Mesenchymal stem cell (in vitro differentiated cells and primary cell): Measurements from ENCODE around the gene JPH2.
A peak's percentile ranks its signal among the peaks of the same experiment; 100 is the strongest.
"Not testable (repeated sequence)": the region's sequence is repeated elsewhere in the genome, so short reads cannot be mapped to it uniquely, and the experiment has no call there.

ENCODE experiments used
- DNase-seq: peaks from one replicate; pipeline ENCODE4 v3.0.0-alpha.2; 2013
- H2AFZ ChIP-seq: one replicate; pipeline ENCODE4 v1.6.1; 2013; ENCODE audit warnings: low read depth, mild to moderate bottlenecking, control low read depth, inconsistent platforms, low read length, moderate library complexity
- H2AK5ac ChIP-seq: 2 replicates; pipeline ENCODE4 v1.6.1; 2013; ENCODE audit warnings: low read length, moderate library complexity, mild to moderate bottlenecking, inconsistent platforms; ENCODE audit not compliant: severe bottlenecking
- H2BK120ac ChIP-seq: one replicate; pipeline ENCODE4 v1.6.1; 2013; ENCODE audit warnings: low read depth, mild to moderate bottlenecking, inconsistent platforms, low read length, moderate library complexity
- H2BK12ac ChIP-seq, 2 experiments: one replicate each; pipeline ENCODE4 v1.6.1; 2013; ENCODE audit warnings: inconsistent platforms in 2 of 2, low read length in 2 of 2, mild to moderate bottlenecking in 2 of 2, moderate library complexity in 2 of 2, control low read depth in 1 of 2
- H2BK15ac ChIP-seq: one replicate; pipeline ENCODE4 v1.6.1; 2013; ENCODE audit warnings: mild to moderate bottlenecking, low read depth, inconsistent platforms; ENCODE audit not compliant: poor library complexity, severe bottlenecking
- H2BK5ac ChIP-seq: 2 replicates; pipeline ENCODE4 v1.6.1; 2013; ENCODE audit warnings: low read depth, mild to moderate bottlenecking, low read length, control low read depth, inconsistent platforms; ENCODE audit not compliant: poor library complexity, severe bottlenecking
- H3K14ac ChIP-seq, 2 experiments: one replicate each; pipeline ENCODE4 v1.6.1; 2013; ENCODE audit warnings: inconsistent platforms in 2 of 2, low read length in 2 of 2, control low read depth in 1 of 2, mild to moderate bottlenecking in 1 of 2, moderate library complexity in 1 of 2
- H3K18ac ChIP-seq, 2 experiments: one replicate each; pipeline ENCODE4 v1.6.1; 2013; ENCODE audit warnings: inconsistent platforms in 2 of 2, low read length in 2 of 2, control low read depth in 1 of 2, low read depth in 1 of 2, mild to moderate bottlenecking in 1 of 2
- H3K23ac ChIP-seq, 2 experiments: one replicate each; pipeline ENCODE4 v1.6.1; 2013; ENCODE audit warnings: inconsistent platforms in 2 of 2, low read length in 2 of 2, mild to moderate bottlenecking in 2 of 2, moderate library complexity in 2 of 2, control low read depth in 1 of 2
- H3K27ac ChIP-seq: 2 replicates; pipeline ENCODE4 v1.5.1; 2013; ENCODE audit warnings: mild to moderate bottlenecking, moderate library complexity, low read length, control low read depth, inconsistent platforms; ENCODE audit not compliant: poor library complexity, severe bottlenecking
- H3K27me3 ChIP-seq, 2 experiments: 2 replicates each; pipeline versions ENCODE4 v1.6.1 to v1.7.0; 2013; ENCODE audit warnings: low read length in 2 of 2, mild to moderate bottlenecking in 2 of 2, moderate library complexity in 2 of 2, control low read depth in 1 of 2, inconsistent platforms in 1 of 2; ENCODE audit not compliant: control insufficient read depth in 1 of 2, insufficient read depth in 1 of 2
- H3K36me3 ChIP-seq, 2 experiments: 2 replicates each; pipeline versions ENCODE4 v1.6.1 to v1.7.0; 2013; ENCODE audit warnings: low read length in 2 of 2, control low read depth in 1 of 2, inconsistent platforms in 1 of 2, low read depth in 1 of 2, mild to moderate bottlenecking in 1 of 2; ENCODE audit not compliant: insufficient read depth in 2 of 2, control insufficient read depth in 1 of 2
- H3K4ac ChIP-seq, 2 experiments: one replicate each; pipeline ENCODE4 v1.6.1; 2013; ENCODE audit warnings: inconsistent platforms in 2 of 2, low read length in 2 of 2, mild to moderate bottlenecking in 2 of 2, moderate library complexity in 2 of 2, control low read depth in 1 of 2, low read depth in 1 of 2
- H3K4me1 ChIP-seq: 2 replicates; pipeline ENCODE4 v1.6.1; 2013; ENCODE audit warnings: low read depth, low read length, control low read depth; ENCODE audit not compliant: control insufficient read depth, insufficient read depth
- H3K4me2 ChIP-seq: 2 replicates; pipeline ENCODE4 v1.6.1; 2013; ENCODE audit warnings: low read length, mild to moderate bottlenecking, inconsistent platforms; ENCODE audit not compliant: poor library complexity, severe bottlenecking
- H3K4me3 ChIP-seq, 2 experiments: 2 replicates each; pipeline versions ENCODE4 v1.5.1 to v1.7.0; 2013; ENCODE audit warnings: low read length in 2 of 2, mild to moderate bottlenecking in 2 of 2, control low read depth in 1 of 2, low read depth in 1 of 2; ENCODE audit not compliant: insufficient read depth in 1 of 2
- H3K79me1 ChIP-seq: replicated peaks from 2 replicates; pipeline ENCODE4 v1.6.1; 2013; ENCODE audit warnings: mild to moderate bottlenecking, control low read depth, low read length, inconsistent platforms; ENCODE audit not compliant: poor library complexity, severe bottlenecking
- H3K9ac ChIP-seq: 2 replicates; pipeline ENCODE4 v1.7.0; 2013; ENCODE audit warnings: mild to moderate bottlenecking, low read length, moderate library complexity
- H3K9me3 ChIP-seq: 2 replicates; pipeline ENCODE4 v1.7.0; 2013; ENCODE audit warnings: mild to moderate bottlenecking, low read length; ENCODE audit not compliant: control insufficient read depth
- H4K8ac ChIP-seq: one replicate; pipeline ENCODE4 v1.6.1; 2013; ENCODE audit warnings: inconsistent platforms, mild to moderate bottlenecking, low read length, moderate library complexity
- H4K91ac ChIP-seq: one replicate; pipeline ENCODE4 v1.6.1; 2013; ENCODE audit warnings: mild to moderate bottlenecking, low read length, inconsistent platforms
- WGBS: methylation state at CpG from one replicate; pipeline ENCODE4 v1.1.7; 2013; ENCODE audit warnings: mixed read lengths; 5-methylcytosine and 5-hydroxymethylcytosine counted together

Gene JPH2

GRCh38 chr20:44191640-44192039 is 4.7 kb upstream of the JPH2 start:
- H3K4ac ChIP-seq, H3K23ac ChIP-seq, H3K27me3 ChIP-seq, H2BK120ac ChIP-seq, H3K4me3 ChIP-seq, H3K4me2 ChIP-seq, H3K18ac ChIP-seq, H2AK5ac ChIP-seq, H3K9me3 ChIP-seq, H2BK5ac ChIP-seq, H4K91ac ChIP-seq, H2AFZ ChIP-seq, DNase-seq, H3K79me1 ChIP-seq, H3K14ac ChIP-seq, H2BK15ac ChIP-seq, H3K27ac ChIP-seq, H3K9ac ChIP-seq, H4K8ac ChIP-seq, H2BK12ac ChIP-seq: not testable (repeated sequence)
- WGBS: 100% methylated on average over 3 of the region's 5 CpGs
- H3K36me3 ChIP-seq: peaks cover 0 to 12% of the 10 kb centered on the region in 2 experiments
- H3K4me1 ChIP-seq: peaks cover 14% of the 10 kb centered on the region

GRCh38 chr20:44190197-44190852 is 3.3 kb upstream of the JPH2 start:
- not testable (repeated sequence) for H3K27me3 ChIP-seq, H3K18ac ChIP-seq, H3K36me3 ChIP-seq, H4K91ac ChIP-seq, H2AFZ ChIP-seq, H2BK15ac ChIP-seq, H2BK12ac ChIP-seq, H2BK120ac ChIP-seq, H3K4me3 ChIP-seq, H3K14ac ChIP-seq, H3K4ac ChIP-seq, H2BK5ac ChIP-seq, H3K9ac ChIP-seq, H4K8ac ChIP-seq, H3K27ac ChIP-seq, H3K9me3 ChIP-seq, H3K4me2 ChIP-seq, H3K23ac ChIP-seq, H2AK5ac ChIP-seq, H3K79me1 ChIP-seq
- 46% methylated on average over 11 of the region's 15 CpGs for WGBS
- DNase-seq: peak; percentile 79
- H3K4me1 ChIP-seq: peaks cover 20% of the 10 kb centered on the region

GRCh38 chr20:44188752-44189151 is 1.8 kb upstream of the JPH2 start:
- Histone ChIP-seq H2AFZ (peak overlapping the region; percentile 30), H2BK5ac (peak overlapping the region; percentile 58), H3K36me3 (no peaks in the 10 kb centered on the region), H3K27ac (no peak overlapping the region), H2BK15ac (no peak overlapping the region), H3K14ac (no peak overlapping the region), H3K9ac (no peak overlapping the region), H2BK120ac (no peak overlapping the region), H3K4me2 (no peak overlapping the region), H3K4me3 (no peak overlapping the region), H3K23ac (no peak overlapping the region), H2AK5ac (peak overlapping the region; percentile 92), H3K79me1 (peaks cover 2% of the 10 kb centered on the region), H3K18ac (no peak overlapping the region), H3K9me3 (no peaks in the 10 kb centered on the region), H3K27me3 (peaks cover 0 to 7% of the 10 kb centered on the region in 2 experiments), H2BK12ac (peak overlapping the region; percentile 71 to 93), H3K4ac (peak overlapping the region in 1 of 2 experiments; percentile 35), H3K4me1 (peaks cover 20% of the 10 kb centered on the region), H4K91ac (no peak overlapping the region), H4K8ac (no peak overlapping the region)
- no peak for DNase-seq
- WGBS: 82% methylated on average over 6 of the region's 6 CpGs

- H3K9me3 ChIP-seq: no peaks in the 10 kb centered on the region
- peak overlapping the region; percentile 28 to 60 for H3K4ac ChIP-seq
- H3K9ac ChIP-seq: peak overlapping the region; percentile 67
- H2BK120ac ChIP-seq: peak overlapping the region; percentile 39
- peak overlapping the region; percentile 88 for H4K8ac ChIP-seq
- H3K4me3 ChIP-seq: peak overlapping the region in 1 of 2 experiments; percentile 61
- H3K4me1 ChIP-seq: peaks cover 20% of the 10 kb centered on the region
- peak overlapping the region; percentile 89 for H3K27ac ChIP-seq
- no peaks in the 10 kb centered on the region for H3K79me1 ChIP-seq
- peak overlapping the region in 1 of 2 experiments; percentile 17 for H3K23ac ChIP-seq
- H3K14ac ChIP-seq: peak overlapping the region in 1 of 2 experiments; percentile 71
- H3K36me3 ChIP-seq: no peaks in the 10 kb centered on the region
- H2AFZ ChIP-seq: peak overlapping the region; percentile 80
- H2BK5ac ChIP-seq: peak overlapping the region; percentile 75
- peak overlapping the region; percentile 55 for H2BK15ac ChIP-seq
- peak overlapping the region; percentile 52 for H4K91ac ChIP-seq
- peak overlapping the region; percentile 71 for H3K4me2 ChIP-seq
- peak overlapping the region; percentile 82 to 93 for H2BK12ac ChIP-seq
- DNase-seq: peak; percentile 70
- H3K27me3 ChIP-seq: peaks cover 0 to 12% of the 10 kb centered on the region in 2 experiments
- H2AK5ac ChIP-seq: peak overlapping the region; percentile 76
- H3K18ac ChIP-seq: peak overlapping the region; percentile 50 to 89
- whole genome bisulfite sequencing: 21% methylated on average over 6 of the region's 8 CpGs
These were observed 1.1 kb upstream of the JPH2 start for GRCh38 chr20:44187772-44188709.
